GM12875 (cell line): Measurements from ENCODE around the gene STAB2.

ENCODE experiments used
- H3K4me3 ChIP-seq: one replicate; pipeline ENCODE4 v1.5.1; 2011; ENCODE audit warnings: low read depth, low read length, control low read depth
- TF ChIP-seq, protein P1 (sequence below): IDR thresholded peaks from 2 replicates; pipeline ENCODE4 v1.5.1; 2011; ENCODE audit warnings: low read depth, mild to moderate bottlenecking, control low read depth, inconsistent platforms, low read length, moderate library complexity, borderline replicate concordance; ENCODE audit not compliant: insufficient read depth

The STAB2 gene

DNA sequence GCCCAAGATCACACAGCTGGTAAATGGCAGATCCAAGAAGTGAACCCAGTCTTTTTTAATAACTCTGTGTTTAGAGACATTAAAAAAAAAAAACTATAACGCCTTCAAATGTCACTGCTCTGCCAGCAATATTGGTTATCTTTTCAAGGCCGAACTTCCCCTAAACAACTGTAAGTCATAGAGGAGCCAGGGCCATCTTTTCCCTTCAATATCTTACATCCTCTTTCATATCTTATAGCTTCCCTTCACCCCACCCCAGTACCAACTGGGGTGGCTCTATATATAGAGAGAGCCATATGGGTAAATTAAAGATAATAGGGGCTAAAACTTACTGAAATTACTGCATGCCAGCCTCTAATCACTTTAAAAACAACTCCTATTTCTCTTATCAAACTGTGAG is 100.2 kb downstream of the STAB2 start:
- TF ChIP-seq, protein P1, sequence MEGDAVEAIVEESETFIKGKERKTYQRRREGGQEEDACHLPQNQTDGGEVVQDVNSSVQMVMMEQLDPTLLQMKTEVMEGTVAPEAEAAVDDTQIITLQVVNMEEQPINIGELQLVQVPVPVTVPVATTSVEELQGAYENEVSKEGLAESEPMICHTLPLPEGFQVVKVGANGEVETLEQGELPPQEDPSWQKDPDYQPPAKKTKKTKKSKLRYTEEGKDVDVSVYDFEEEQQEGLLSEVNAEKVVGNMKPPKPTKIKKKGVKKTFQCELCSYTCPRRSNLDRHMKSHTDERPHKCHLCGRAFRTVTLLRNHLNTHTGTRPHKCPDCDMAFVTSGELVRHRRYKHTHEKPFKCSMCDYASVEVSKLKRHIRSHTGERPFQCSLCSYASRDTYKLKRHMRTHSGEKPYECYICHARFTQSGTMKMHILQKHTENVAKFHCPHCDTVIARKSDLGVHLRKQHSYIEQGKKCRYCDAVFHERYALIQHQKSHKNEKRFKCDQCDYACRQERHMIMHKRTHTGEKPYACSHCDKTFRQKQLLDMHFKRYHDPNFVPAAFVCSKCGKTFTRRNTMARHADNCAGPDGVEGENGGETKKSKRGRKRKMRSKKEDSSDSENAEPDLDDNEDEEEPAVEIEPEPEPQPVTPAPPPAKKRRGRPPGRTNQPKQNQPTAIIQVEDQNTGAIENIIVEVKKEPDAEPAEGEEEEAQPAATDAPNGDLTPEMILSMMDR = no peak
- H3K4me3 ChIP-seq = no peak overlapping the region

DNA sequence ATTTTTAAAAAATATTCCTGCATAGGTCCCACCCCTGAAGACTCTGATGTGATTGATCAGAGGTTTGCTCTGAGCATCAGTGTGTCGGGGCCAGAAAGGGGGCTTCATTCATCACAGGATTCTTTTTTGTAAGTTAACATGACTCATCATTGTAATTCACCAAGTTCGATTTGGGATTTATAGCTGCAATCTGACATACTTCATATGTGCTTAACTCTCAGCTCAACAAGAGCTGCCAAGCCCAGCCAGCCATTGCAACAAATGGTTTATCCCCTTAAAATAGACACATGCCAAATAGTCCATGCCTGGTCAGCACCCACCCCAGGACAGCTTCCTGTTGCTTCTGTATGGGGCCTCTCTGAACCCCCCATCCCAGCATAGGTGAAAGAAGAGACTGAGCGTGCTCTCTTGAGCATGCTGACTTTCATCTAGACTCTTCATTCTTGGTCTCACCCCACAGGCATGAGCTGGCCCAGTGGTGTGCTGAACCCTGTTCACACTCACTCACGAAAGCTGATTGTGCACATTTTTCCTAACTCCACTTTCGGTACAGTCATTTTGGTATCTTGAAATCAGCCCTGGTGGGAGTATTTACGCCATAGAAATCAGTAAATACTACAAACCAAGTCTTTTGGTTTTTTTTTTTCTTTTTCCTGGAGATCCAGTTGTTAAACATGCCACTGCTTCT is 101.4 kb downstream of the STAB2 start:
- no peak overlapping the region for H3K4me3 ChIP-seq
- TF ChIP-seq, protein P1 = no peak

DNA sequence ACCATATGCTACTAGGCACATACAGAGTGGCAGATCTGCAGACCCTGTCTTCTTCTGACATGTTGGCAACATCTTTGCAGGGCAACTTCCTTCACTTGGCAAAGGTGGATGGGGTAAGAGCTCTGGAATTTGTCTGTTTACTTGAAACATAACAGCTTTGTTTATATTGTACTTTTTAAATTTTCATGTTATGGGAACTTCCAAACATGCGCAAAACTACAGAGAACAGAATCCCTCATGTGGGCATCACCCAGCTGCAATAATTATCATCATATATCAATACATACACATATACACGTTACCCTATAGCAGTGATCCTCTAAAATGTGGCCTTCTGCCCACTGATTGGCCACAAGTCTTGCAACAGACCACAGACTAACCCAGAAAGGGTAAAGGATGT is 103.4 kb downstream of the STAB2 start:
- no peak overlapping the region for H3K4me3 ChIP-seq
- TF ChIP-seq, protein P1 = no peak

- TF ChIP-seq, protein P1 = no peak
Observed at GRCh38 chr12:103691063-103691462, 104.0 kb downstream of the STAB2 start.

DNA sequence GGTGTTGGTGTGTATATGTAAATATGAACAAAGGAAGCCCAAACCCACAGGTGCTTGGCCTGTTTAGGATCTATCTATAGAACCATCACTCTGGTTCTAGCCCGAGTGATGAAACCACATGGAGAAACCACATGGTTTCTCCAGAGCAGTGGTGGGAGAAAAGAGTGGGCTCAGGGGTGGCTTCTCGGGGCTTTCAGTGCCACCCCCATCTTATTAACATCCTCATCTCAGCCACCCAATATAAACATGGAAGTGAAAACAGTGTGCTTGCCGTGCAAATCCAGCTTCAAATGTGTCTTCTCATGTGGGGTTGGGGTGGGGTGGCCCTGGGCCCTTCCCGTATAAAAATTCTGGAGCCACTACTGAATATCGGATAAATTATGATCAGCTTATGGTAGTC is 109.0 kb downstream of the STAB2 start:
- TF ChIP-seq, protein P1 = no peak
- H3K4me3 ChIP-seq = no peak overlapping the region

More at GRCh38 chr12:103691063-103691462, 104.0 kb downstream of the STAB2 start:
- H3K4me3 ChIP-seq = no peak overlapping the region

GRCh38 chr12:103697971-103698751 is 111.1 kb downstream of the STAB2 start:
- TF ChIP-seq, protein P1 = no peak
- H3K4me3 ChIP-seq = no peak overlapping the region

GRCh38 chr12:103698752-103699560 is 111.9 kb downstream of the STAB2 start:
- no peak overlapping the region for H3K4me3 ChIP-seq
- TF ChIP-seq, protein P1 = no peak
